Thyroid gland (tissue), 4 donors: ENCODE data around the gene GRIK4.

Experiments used
- CTCF ChIP-seq, 6 experiments: fragments of 200-600 bp in 3 of 6; fragments of 450-650 bp in 3 of 6; sonication (generic) in 3 of 6; IDR thresholded peaks; one replicate each; pipeline ENCODE4 v1.5.1; 2016 to 2019; ENCODE audit warnings: antibody characterized with exemption in 6 of 6, mild to moderate bottlenecking in 2 of 6, inconsistent platforms in 1 of 6, moderate library complexity in 1 of 6
- POLR2A ChIP-seq, 2 donors: fragments of 450-650 bp; IDR thresholded peaks; one replicate each; pipeline ENCODE4 v1.6.1; 2017; ENCODE audit warnings: antibody characterized with exemption in 2 of 2, mild to moderate bottlenecking in 2 of 2, moderate library complexity in 1 of 2

- TF ChIP-seq CTCF (IDR thresholded peaks at IDR 0.05): no peak
- no peak for TF ChIP-seq POLR2A (IDR thresholded peaks at IDR 0.05)
Measured at GRCh38 chr11:120519474-120519873, 7.9 kb downstream of the GRIK4 start.
